HEK293 (cell line): ENCODE data around the gene ACSBG1.

Experiments used
- HOXA7 ChIP-seq: sonication (generic); formaldehyde crosslinking; IDR thresholded peaks from 2 replicates; pipeline ENCODE4 v1.8.1; 2022; ENCODE audit warnings: missing genetic modification reagents, borderline replicate concordance
- KLF10 ChIP-seq: fragments of 450-650 bp; IDR thresholded peaks from 2 replicates; pipeline ENCODE4 v1.5.1; 2018; ENCODE audit warnings: missing biosample characterization, mild to moderate bottlenecking, missing genetic modification characterization
- ZNF274 ChIP-seq, 2 experiments: fragments of 200-500 bp in 1 of 2; fragments of 450-650 bp in 1 of 2; sonication (Bioruptor generic) in 1 of 2; formaldehyde crosslinking in 1 of 2; IDR thresholded peaks; 2 replicates each; pipeline versions ENCODE4 v1.5.1 to v1.6.1; 2014 to 2016; ENCODE audit warnings: borderline replicate concordance in 1 of 2, inconsistent platforms in 1 of 2, low read length in 1 of 2, missing biosample characterization in 1 of 2, missing genetic modification characterization in 1 of 2
- ZNF791 ChIP-seq: fragments of 450-650 bp; formaldehyde crosslinking; IDR thresholded peaks from 2 replicates; pipeline ENCODE4 v1.5.1; 2016; ENCODE audit warnings: missing biosample characterization, missing genetic modification characterization
- TF ChIP-seq, protein P1 (sequence below): fragments of 450-650 bp; formaldehyde crosslinking; IDR thresholded peaks from 2 replicates; pipeline ENCODE4 v1.5.1; 2016; ENCODE audit warnings: missing biosample characterization, missing genetic modification characterization

DNA sequence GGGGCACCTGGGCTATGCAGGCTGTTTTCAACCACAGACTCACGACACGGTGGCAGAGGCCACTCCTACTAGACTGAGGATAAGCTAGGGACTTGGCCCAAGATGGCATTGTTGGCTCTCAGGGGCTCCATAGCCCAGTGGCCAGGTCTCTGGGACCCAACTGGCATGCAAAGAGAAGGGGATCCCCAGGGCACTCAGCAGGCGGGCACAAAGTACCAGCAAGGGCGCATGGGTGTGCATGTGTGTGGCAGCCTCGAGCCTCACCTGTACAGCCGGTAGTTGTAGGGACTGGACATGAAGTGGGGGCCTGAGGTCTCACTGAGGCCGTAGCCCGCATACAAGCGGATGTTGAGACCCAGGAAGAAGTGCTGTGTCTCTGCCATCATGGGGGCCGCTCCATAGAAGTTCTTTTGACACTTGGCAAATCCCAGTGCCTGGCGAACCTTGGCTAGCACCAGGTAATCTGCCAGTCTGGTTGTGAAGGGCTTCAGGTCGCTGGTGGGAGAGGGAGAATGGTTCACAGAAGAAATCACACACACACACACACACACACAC is 55.0 kb downstream of the ACSBG1 start:
- TF ChIP-seq ZNF274 (IDR thresholded peaks at IDR 0.05; ENCODE audit: low read length) (no peak), ZNF274 (tag by site-specific recombination; IDR thresholded peaks at IDR 0.05; ENCODE audit: borderline replicate concordance) (no peak), ZNF791 (tag by site-specific recombination) (no peak), HOXA7 (CRISPR knock-in tag) (no peak), KLF10 (tag by site-specific recombination) (no peak)
- TF ChIP-seq, protein P1, sequence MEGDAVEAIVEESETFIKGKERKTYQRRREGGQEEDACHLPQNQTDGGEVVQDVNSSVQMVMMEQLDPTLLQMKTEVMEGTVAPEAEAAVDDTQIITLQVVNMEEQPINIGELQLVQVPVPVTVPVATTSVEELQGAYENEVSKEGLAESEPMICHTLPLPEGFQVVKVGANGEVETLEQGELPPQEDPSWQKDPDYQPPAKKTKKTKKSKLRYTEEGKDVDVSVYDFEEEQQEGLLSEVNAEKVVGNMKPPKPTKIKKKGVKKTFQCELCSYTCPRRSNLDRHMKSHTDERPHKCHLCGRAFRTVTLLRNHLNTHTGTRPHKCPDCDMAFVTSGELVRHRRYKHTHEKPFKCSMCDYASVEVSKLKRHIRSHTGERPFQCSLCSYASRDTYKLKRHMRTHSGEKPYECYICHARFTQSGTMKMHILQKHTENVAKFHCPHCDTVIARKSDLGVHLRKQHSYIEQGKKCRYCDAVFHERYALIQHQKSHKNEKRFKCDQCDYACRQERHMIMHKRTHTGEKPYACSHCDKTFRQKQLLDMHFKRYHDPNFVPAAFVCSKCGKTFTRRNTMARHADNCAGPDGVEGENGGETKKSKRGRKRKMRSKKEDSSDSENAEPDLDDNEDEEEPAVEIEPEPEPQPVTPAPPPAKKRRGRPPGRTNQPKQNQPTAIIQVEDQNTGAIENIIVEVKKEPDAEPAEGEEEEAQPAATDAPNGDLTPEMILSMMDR (tag by site-specific recombination), result no peak
